T-helper 1 cell (primary cell): Measurements from ENCODE around the gene TMEM165.
"Not testable (repeated sequence)": the region's sequence is repeated elsewhere in the genome, so short reads cannot be mapped to it uniquely, and the experiment has no call there.

Experiments
- DNase-seq, 5 donors: peaks; one replicate each; pipeline ENCODE4 v3.0.0-alpha.2; 2012 to 2020
- total RNA-seq, 4 donors: gene quantifications; one replicate each; lab custom pipeline; 2026; lab: John Stamatoyannopoulos, UW

TMEM165 gene, protein sequence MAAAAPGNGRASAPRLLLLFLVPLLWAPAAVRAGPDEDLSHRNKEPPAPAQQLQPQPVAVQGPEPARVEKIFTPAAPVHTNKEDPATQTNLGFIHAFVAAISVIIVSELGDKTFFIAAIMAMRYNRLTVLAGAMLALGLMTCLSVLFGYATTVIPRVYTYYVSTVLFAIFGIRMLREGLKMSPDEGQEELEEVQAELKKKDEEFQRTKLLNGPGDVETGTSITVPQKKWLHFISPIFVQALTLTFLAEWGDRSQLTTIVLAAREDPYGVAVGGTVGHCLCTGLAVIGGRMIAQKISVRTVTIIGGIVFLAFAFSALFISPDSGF
- total RNA-seq = 18.6 to 34.7 (median 28.7) reads per million in 4 donors

DNA sequence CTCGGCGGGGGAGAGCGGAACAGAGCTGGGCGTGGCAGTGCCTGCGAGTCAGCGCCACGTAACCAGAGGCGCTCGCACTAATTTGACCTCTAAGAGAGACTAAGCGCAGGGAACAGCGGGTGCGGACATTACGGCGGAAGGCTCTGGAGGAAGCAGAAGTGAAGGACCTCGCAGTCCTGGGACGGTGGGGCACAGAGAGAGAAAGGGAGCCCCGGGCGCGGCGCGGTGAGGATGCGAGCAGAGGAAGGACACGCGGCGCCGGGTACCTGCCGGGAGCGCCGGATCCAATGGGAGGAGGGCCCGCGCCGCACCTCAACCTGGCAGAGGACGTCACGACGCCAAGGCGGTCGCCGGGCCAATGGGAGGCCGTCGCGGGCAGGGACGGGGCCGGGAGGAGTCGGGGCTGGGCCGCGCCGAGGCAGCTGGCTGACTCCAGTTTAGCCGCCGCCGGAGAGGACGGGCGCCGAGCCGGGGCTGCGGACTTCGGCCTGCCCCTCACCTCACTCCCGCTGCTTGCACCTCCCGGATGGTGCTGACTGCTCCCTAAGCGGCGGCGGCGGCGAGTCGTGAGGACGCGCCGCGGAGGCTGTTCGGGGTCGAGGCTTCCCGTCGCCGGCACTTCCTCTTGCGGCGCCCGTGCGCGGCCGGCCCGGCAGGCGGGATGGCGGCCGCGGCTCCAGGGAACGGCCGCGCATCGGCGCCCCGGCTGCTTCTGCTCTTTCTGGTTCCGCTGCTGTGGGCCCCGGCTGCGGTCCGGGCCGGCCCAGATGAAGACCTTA is at the start of gene TMEM165:
Gene TMEM165 (plus strand): TSS at position 429 of the 779 bp plus-strand sequence. CDS start 233 bp downstream, at position 662.
- peak; percentile 75 to 92 (median 83) for DNase-seq

DNA sequence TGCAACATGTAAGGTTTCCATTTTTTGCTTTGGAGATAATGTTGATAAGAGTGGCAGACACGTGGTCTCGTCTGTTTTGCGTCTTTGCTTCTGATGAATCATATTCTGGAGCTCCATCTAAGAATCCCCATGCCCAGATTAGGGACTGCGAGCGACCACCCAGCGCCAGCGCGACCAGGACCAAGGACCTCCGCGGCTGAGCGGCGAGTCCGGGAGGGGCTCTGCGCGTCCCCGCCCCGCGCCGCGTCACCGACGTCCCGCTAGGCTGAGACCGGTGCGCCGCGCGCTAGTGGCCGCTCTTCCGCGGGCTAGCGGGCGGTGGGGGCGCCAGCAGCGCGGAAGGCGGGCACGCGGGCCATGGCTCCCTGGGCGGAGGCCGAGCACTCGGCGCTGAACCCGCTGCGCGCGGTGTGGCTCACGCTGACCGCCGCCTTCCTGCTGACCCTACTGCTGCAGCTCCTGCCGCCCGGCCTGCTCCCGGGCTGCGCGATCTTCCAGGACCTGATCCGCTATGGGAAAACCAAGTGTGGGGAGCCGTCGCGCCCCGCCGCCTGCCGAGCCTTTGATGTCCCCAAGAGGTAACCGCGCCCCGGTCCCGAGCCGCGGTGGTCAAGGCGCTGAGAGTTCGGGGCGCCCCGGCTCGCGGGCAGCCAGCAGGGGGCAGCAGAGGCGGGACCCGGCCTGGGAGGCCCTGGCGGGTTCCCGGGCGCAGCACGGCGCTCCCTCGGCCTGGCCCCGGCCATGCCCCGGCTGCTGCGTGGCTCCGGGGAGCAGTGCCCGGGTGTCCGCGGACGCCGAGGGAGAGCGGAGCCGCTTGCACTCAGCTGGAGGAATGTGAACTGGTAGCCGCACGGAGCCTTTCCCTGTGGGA is 49.5 kb upstream of the TMEM165 start, which contains the start of gene SRD5A3:
Gene SRD5A3 (plus strand): TSS at position 263 of the 871 bp plus-strand sequence. CDS start 95 bp downstream, at position 358.
- DNase-seq = peak; percentile 49 to 81 (median 66)

DNA sequence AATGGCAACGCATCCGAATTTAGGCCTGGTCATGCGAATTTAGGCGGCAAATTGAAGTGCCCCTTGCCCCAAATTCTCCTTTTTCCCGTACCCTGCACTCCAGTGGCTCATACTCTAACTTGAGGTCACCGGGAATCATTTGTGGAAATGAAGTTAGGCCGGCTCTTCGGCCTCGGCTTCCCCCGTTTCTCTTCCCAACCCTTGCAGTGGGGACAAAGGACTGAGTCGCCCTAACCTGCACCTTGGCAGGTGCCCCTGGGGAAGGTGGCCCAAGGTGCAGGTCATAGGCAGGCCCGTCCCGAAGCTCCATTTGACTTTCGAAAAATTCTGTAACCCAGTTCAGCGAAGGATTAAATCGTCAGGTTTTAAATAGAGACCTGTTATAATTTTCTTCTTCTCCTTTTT is 48.9 kb upstream of the TMEM165 start:
- no peak for DNase-seq

DNA sequence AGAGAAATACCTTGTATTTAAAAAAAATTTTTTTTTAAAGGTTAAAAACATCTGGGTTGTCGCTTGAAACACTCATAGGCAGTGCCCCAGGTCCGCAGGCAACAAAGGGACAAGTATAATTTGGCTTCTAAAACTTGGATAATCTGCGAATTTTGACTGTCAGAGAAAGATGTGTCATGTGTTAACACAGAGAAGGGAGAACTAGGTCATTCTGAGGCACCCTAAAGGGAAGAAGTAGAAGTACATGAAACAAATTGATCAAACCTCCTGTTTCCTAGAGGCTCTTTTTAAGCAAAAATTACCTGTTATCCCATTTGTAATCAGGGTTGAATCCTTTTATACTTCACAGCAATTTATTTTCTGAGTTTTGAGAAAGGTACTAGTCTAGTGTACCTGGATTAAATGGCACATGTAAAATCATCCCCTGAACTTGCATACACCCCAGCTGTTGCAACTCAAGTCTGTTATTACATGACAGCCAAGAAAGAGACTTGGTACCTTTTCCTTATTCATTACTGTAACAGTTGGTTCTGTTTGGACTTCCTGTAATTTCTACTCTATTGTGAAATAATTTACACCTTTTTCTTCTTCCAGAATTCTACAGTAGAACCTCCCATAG is 48.0 kb upstream of the TMEM165 start:
- peak in 1 of 5 donors; percentile 38 for DNase-seq

DNA sequence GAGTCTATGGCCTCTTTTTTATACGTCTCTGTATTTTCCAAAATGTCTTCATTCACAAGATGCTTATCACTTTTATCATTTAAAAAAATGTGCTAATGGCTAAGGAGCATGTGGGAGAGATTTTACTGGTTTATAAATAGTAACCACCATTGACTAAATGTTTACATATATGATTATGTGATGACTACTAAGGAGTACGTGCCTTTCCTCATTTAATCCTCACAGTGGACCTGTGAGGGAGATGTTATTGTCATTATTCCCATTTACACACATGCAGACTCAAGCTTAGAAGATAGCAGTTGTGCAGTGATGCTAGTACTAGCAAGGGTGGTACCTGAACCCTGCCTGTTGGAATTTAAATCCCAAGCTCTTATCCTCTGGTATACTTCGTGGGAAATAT is 47.3 kb upstream of the TMEM165 start:
- no peak for DNase-seq

DNA sequence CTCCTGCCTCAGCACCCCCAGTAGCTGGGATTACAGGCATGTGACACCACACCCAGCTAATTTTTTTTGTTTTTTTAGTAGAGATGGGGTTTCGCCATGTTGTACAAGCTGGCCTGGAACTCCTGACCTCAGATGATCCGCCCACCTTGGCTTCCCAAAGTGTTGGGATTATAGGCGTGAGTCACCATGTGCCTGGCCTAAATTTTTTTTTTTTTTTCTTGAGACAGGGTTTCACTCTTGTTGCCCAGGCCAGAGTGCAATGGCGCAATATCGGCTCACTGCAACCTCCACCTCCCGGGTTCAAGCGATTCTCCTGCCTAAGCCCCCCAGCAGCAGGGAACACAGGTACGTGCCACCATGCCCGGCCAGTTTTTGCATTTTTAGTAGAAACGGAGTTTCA is 44.9 kb upstream of the TMEM165 start:
- DNase-seq = not testable (repeated sequence)

DNA sequence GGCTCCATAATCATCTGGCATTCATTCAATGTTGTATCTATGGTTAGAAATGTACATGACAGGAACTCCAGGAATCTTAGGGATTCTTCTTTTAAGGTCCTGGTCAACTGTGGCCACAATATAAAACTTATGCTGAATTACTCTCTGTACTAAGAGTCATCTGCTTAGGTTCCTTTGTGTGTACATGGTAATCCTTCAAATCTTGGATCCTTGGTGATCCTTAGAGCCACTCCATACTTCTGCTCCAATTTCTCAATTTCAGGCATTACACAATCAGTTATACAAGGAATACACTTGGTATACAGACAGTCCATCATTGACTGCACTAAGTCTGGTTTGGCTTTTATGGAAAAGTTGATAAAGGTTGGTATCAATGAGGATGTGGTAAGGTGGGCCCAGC is 43.9 kb upstream of the TMEM165 start:
- no peak for DNase-seq

DNA sequence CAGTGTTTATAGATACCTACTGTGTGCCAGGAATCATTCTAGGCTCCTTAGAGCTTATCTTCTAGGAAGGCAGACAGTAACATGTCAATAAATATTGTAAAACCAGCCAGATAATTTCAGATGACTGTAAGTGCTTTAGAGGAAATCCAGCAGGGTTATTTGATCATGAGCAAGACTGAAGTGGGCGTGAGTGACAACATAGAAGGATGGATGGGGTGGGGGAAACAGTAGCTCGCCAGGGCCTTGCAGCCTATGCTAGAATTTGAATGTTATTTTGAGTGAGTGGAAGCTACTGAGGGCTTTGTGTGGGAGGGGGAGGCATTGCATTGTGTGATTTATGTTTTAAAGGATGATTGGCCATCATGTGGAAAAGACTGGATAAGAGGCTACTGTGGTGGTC is 43.0 kb upstream of the TMEM165 start:
- DNase-seq = no peak

DNA sequence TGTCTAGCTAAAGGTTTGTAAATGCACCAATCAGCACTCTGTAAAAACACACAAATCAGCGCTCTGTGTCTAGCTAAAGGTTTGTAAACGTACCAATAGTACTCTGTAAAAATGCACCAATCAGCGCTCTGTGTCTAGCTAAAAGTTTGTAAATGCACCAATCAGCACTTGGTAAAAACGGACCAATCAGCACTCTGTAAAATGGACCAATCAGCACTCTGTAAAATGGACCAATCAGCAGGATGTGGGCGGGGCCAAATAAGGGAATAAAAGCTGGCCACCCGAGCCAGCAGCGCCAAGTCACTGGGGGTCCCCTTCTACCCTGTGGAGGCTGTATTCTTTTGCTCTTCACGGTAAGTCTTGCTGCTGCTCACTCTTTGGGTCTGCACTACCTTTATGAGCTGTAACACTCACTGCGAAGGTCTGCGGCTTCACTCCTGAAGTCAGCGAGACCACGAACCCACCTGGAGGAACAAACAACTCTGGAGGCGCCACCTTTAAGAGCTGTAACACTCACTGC is 42.5 kb upstream of the TMEM165 start:
- not testable (repeated sequence) for DNase-seq

DNA sequence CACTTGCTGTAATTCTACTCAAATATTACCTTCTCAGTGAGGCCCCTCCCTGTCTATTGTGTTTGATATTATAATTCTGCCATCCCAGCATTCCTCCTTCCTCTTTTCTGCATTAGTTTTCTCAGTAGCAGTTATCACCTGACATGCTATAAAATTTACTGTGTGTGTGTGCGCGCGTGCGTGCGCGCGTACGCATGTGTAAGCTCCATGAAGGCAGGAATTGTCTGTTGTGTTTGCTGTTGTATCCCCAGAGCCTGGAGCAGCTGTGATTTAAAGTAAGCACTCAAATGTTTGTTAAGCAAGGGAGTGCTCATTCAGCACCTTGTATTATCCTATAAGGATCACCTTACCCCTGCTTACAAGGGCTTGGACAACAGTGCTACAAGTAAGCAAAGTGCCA is 41.1 kb upstream of the TMEM165 start:
- no peak for DNase-seq

DNA sequence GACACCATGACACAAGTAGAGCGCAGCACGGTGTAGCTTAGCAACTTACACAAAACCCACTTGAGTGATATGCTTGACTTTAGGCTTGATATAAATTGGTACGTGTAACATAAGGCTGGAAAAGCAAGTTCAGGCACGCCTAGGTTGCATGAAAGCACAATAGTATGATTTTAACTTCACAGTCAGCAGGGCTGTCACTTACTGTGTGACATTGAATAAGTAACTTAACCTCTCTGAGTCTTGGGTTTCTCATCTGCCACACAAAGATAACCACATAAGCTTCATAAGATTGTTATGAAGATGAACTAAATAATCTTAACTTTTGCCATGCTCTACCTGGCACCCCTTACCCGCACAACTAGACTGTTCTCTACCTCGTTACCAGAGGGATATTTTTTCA is 40.2 kb upstream of the TMEM165 start:
- DNase-seq = no peak

DNA sequence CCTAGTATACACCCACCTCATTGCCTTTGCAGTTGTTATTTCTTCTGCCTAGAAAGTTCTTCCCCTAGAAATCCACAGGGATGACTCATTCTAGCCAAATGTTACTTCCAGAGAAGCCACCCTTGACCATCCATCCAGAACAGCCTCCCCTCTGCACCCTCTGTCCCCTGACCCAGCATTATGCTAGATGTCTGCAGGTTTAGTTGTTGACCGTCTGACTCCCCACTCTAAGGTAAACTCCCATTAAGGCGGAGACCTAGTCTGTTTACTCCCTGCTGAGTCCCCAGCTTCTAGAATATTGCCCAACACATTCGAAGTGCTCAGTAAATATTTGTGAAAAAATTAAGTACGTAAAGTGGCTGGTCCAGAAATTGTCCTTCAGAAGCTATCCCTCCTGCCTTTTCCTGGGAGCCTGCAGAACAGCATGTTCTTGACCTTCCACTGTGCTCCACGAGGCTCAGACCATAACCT is 38.7 kb upstream of the TMEM165 start:
- no peak for DNase-seq

DNA sequence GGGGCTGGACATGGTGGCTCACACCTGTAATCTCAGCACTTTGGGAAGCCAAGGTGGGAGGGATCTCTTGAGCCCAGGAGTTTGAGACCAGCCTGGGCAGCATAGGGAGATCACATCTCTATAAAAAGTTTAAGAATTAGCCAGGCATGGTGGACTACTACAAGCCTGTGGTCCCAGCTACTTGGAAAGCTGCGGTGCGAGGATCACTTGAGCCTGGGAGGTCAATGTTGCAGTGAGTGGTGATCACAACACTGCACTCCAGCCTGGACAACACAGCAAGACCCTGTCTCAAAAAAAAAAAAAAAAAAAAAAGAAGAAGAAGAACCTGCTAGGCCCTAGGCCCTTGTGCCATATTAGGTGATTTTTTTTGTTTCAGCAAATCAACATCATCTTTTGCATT is 37.5 kb upstream of the TMEM165 start:
- no peak for DNase-seq

DNA sequence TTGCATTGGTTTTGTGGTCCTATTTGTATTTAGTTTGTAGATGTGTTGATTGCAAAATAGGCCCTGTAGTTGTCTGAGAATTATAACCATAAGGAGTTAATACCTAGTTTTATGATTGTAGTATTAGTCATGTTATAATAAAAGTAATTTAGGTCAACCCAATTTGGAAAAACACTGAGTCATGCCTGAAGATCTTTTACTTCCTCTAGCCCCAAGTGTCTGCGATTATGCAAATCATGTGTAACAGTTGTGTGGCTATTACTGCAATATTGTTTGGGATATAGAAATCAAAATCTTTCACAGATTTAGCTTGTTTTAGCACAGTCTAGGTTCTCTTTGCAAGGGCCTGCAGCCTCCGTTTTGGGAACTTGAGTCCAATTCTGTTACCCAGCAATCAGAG is 37.1 kb upstream of the TMEM165 start:
- peak in 1 of 5 donors; percentile 41 for DNase-seq

DNA sequence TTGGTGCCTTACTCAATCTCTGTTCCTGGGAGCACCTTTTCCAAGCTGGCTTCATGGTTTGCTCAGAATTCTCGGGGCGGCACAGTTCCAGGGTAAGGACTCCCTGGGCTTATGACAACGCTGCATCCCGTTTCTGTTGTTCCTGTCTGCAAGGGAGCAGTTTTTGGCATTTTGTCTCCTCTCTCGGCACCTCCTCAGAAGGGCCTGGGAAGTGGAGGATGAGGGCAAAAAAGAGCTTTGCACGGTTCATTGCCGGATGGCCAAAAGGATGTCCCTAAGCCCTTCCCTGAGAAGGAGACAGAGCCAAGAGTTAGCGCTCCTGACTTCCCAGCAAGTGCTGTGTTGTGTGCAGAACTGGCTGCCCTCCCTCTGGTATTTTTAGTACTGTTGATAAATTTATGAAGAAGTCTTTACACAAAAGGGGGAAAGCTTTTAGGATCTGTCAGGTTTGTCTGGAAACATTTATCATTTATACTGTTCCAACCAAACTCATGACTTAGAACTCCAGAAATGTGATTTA is 36.3 kb upstream of the TMEM165 start:
- DNase-seq = no peak

DNA sequence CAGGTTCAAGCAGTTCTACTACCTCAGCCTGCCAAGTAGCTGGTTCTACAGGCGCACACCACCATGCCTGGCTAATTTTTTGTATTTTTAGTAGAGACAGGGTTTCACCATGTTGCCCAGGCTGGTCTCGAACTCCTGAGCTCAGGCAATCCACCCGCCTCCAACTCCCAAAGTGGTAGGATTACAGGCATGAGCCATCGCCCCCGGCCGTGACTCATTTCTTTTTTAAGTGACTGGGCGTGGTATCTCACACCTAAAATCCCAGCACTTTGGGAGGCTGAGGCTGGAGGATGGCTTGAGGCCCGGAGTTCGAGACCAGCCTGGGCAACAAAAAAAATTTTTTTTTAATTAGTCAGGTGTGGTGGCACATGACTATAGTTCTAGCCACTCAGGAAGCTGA is 32.8 kb upstream of the TMEM165 start:
- DNase-seq = not testable (repeated sequence)

DNA sequence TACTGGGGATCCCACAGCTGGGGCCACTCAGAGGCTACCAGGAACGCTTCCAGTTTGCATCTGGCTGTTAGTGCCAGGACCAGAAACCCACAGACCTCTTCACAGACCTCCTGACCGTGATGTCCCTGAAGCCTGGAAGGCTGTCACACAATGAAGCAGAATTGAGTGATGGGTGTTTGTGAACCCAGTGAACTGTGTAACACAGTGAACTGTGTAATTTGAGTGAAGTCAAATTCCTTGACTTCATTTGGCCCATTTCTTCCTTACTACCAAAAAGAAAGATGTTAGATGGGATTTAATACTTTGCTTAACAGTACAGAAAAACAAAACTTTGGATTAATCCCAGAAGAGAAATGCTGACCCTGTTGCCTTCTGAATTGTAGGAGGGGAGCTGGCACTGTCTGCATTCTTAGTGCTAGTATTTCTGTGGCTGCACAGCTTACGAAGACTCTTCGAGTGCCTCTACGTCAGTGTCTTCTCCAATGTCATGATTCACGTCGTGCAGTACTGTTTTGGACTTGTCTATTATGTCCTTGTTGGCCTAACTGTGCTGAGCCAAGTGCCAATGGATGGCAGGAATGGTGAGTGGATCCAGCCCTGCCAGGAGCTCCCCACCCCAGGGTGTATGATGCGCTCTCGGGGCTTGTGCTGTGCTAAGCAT is 31.9 kb upstream of the TMEM165 start:
- no peak for DNase-seq

DNA sequence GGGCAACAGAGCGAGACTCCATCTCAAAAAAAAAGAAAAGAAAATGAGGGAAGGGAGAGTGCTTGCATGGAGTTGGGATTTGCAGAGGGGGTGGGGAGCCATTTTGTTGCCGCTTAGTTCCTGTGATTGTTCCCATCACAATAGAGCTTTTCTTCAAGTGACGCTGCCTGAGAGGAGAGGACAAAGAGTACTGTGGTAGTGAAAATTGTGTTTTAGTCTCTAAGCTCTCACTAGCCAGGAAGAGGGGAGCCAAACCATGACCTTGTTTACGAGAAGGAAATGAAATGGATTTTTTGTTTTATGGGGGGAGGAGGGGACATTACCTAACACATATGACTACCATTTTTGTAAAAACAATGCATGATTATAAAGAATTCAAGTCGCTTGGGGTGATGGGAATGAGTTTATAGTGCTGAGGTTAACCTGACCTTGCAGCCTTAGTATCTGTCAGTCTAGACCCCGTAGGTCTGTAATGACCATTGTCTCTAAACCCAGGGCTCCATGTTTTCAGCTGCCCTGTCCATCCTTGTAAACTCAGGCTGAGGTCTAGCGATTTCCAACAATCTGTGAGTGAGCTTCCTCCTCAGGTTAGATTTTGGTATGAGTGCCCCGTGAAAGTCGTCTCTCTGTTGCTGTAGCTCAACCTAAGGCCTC is 30.9 kb upstream of the TMEM165 start:
- DNase-seq = no peak

DNA sequence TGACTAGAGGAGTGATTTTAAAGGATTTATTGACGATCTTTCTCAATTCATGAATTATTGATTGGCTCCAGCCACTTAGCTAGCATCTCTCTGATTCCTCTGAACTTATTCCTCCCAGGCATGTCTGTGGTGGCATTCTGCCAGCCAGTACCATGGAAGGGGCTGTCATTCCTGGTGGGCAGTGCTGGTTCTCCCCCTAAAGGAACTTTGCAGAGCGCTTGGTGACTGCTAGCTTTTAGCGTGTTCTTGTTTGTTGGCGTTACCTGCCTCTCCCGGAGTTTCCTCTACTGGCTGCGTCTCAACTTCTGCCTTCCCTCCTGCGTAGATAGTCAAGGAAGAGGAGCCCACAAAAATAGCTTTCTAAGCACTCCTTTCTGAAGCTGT is 30.4 kb upstream of the TMEM165 start:
- no peak for DNase-seq

DNA sequence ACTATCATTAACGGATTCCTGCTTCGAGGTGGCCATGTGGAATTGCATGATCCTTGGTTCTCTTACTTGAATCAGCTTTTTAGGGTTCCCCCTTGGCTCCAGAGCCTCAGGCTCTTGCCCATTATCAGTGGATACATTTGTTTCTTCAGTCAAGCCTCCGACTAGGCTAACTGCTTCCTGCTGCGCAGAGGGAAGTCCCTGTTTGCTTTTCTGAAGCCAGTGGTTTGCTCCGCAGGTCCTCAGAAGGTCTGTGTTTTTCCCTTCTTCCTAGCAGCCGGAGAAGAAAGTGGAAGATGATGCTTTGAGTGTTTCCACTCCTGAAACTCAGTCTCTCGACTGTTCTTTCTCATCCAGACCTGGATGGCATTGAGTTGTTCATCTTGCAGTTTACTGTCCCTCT is 29.1 kb upstream of the TMEM165 start:
- no peak for DNase-seq
